HFFc6 (cell line): ENCODE results near the gene TAGLN3. TPM values are rescaled to one million over a fixed set of nuclear protein-coding genes. Genes with fewer than 3 reads are reported as not detected.

Source experiments
- DNase-seq: peaks from one replicate; pipeline ENCODE4 v3.0.0-alpha.2; 2018
- H3K27ac Mint-ChIP-seq: 2 replicates; pipeline ENCODE4 v1.8.0; 2020; ENCODE audit warnings: mild to moderate bottlenecking, mixed read lengths
- H3K27me3 Mint-ChIP-seq: 2 replicates; pipeline ENCODE4 v1.8.0; 2021; ENCODE audit warnings: mild to moderate bottlenecking, moderate library complexity, mixed read lengths; ENCODE audit not compliant: insufficient read depth
- H3K36me3 Mint-ChIP-seq: 2 replicates; pipeline ENCODE4 v1.8.0; 2021; ENCODE audit warnings: low read depth, mixed read lengths
- H3K4me1 Mint-ChIP-seq: 2 replicates; pipeline ENCODE4 v1.8.0; 2020; ENCODE audit warnings: low read depth, mixed read lengths
- H3K4me3 Mint-ChIP-seq: 2 replicates; pipeline ENCODE4 v1.8.0; 2020; ENCODE audit warnings: mild to moderate bottlenecking, moderate library complexity, mixed read lengths
- H3K9me3 Mint-ChIP-seq: 2 replicates; pipeline ENCODE4 v1.8.0; 2020; ENCODE audit warnings: mild to moderate bottlenecking, mixed read lengths
- CTCF ChIP-seq: fragments of 200-600 bp; sonication (generic); IDR thresholded peaks from 2 replicates; pipeline ENCODE4 v1.5.0; 2021; ENCODE audit warnings: antibody characterized with exemption, mild to moderate bottlenecking
- total RNA-seq, 6 experiments: library from RNA; stranded (reverse); fragmentation: NEBNext Ultra II Directional; extraction: Animal tissue kit (Norgen Biotek cat#: 25700); gene quantifications; 2 replicates in 1 of 6; 3 replicates in 5 of 6; pipeline ENCODE4 v1.2.3, GENCODE V29; 2021

Gene TAGLN3
- total RNA-seq, 6 experiments from 2014 or later, result 0.26 to 0.63 (median 0.43) TPM; not detected in 3

- H3K36me3 Mint-ChIP-seq, result peaks cover 12% of the 10 kb centered on the region; the same call in 1 of the 2 replicates
- H3K27ac Mint-ChIP-seq, result no peak overlapping the region
Observed at GRCh38 chr3:111970376-111970775, 28.3 kb upstream of the TAGLN3 start.

DNA sequence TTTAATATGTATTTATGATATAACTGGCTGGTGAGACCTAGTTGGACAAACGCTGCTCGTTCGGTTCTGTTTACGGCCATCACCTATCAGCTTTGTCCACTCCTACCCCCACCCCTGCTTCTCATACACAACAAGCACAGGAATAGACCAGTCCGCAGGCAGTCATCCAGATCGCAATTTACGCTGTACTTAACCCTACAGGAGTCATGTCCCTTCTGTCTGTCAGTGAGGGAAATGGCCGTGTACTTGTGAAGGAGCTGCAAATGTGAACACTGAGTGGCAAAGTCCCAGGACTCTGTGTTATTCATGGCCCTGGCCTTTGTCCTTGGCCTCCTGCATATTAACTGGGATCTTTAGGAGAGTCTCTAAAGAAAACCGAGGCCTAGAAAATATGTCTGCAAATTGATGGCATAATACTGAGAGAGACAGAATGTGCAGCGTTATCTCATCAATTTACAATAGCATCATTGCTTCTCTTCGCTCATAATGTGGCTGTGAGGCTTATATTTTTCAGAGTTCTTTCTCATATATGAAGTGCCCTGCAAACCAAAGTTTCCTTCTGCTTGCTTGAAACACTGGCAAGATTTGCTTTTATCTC is 27.1 kb upstream of the TAGLN3 start:
- H3K27ac Mint-ChIP-seq, result no peak overlapping the region
- TF ChIP-seq CTCF, result no peak
- DNase-seq, result no peak

More at GRCh38 chr3:111970376-111970775, 28.3 kb upstream of the TAGLN3 start:
- no peak for TF ChIP-seq CTCF
- DNase-seq, result no peak
- no peak overlapping the region for H3K4me3 Mint-ChIP-seq
- peaks cover 35% of the 10 kb centered on the region for H3K4me1 Mint-ChIP-seq
- no peaks in the 10 kb centered on the region for H3K9me3 Mint-ChIP-seq
- no peaks in the 10 kb centered on the region; the same call in 1 of the 2 replicates for H3K27me3 Mint-ChIP-seq

GRCh38 chr3:111972891-111973290 is 25.8 kb upstream of the TAGLN3 start:
- Mint-ChIP-seq H3K27ac (no peak overlapping the region), H3K4me3 (no peak overlapping the region), H3K36me3 (0 out of 2 replicates have a peak, but pooled peaks cover 7% of the 10 kb centered on the region), H3K4me1 (peaks cover 13% of the 10 kb centered on the region), H3K9me3 (no peaks in the 10 kb centered on the region), H3K27me3 (no peaks in the 10 kb centered on the region)
- DNase-seq, result no peak
- TF ChIP-seq CTCF, result no peak

More for the DNA sequence above, 27.1 kb upstream of the TAGLN3 start:
- Mint-ChIP-seq H3K4me1 (peaks cover 26% of the 10 kb centered on the region), H3K36me3 (0 out of 2 replicates have a peak, but pooled peaks cover 7% of the 10 kb centered on the region), H3K9me3 (no peaks in the 10 kb centered on the region), H3K4me3 (no peak overlapping the region), H3K27me3 (no peaks in the 10 kb centered on the region; the same call in 1 of the 2 replicates)

DNA sequence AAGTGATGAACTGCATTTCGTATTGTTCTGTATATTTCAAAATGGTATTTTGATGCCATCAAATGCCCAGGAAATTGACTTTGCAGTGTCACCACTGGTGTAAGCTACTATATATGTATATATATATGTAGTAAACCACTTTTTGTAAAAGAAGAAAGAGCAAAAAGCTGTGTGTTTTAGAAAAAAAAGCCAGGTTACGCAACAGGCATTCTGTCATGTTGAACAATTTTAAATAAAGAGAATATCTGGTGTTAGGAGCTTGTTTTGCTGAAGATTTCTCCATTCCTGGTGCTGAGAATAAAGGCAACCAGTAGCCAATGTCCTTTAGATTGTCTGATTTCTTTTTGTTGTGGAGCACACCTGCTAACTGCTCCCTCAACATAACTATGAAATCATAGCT is 23.6 kb upstream of the TAGLN3 start:
- no peak for TF ChIP-seq CTCF
- no peak overlapping the region for H3K27ac Mint-ChIP-seq
- peaks cover 23% of the 10 kb centered on the region for H3K4me1 Mint-ChIP-seq

DNA sequence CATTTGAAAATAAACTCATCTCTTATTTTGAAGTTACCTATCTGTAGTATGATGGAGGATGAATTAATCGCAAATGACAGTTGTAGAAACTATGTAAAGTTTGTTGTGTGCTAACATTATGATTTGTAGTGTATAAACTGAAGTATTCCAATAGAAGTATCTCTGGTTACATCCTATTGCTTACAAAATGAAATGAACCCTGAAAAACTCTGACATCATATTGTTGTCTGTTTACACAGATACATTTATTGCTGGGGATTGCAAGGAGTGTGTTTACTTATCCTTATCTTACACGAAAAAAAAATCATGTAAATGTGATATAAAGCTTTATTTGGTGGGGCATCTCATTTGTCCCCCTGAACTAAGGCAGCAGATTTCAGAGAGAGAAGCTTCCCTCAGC is 22.5 kb upstream of the TAGLN3 start:
- TF ChIP-seq CTCF, result no peak
- Mint-ChIP-seq H3K9me3 (no peaks in the 10 kb centered on the region), H3K4me1 (peaks cover 34% of the 10 kb centered on the region), H3K27me3 (no peaks in the 10 kb centered on the region; the same call in 1 of the 2 replicates), H3K27ac (no peak overlapping the region), H3K36me3 (peaks cover 4% of the 10 kb centered on the region; the same call in 1 of the 2 replicates), H3K4me3 (no peak overlapping the region)
- no peak for DNase-seq

More for the DNA sequence above, 23.6 kb upstream of the TAGLN3 start:
- DNase-seq, result no peak
- Mint-ChIP-seq H3K27me3 (no peaks in the 10 kb centered on the region; the same call in 1 of the 2 replicates), H3K9me3 (no peaks in the 10 kb centered on the region), H3K4me3 (no peak overlapping the region), H3K36me3 (0 out of 2 replicates have a peak, but pooled peaks cover 7% of the 10 kb centered on the region)
